Small intestine (tissue), 7 donors: ENCODE data around the gene ENDOV. TPM values are rescaled to one million over a fixed set of nuclear protein-coding genes. Genes with fewer than 3 reads are reported as not detected.
"Not testable (repeated sequence)": the region's sequence is repeated elsewhere in the genome, so short reads cannot be mapped to it uniquely, and the experiment has no call there.

Experiments used
- DNase-seq, 2 donors: peaks; one replicate each; pipeline versions ENCODE4 v3.0.0 to v3.0.0-alpha.2; 2013
- FAIRE-seq: peaks from 2 replicates; lab custom pipeline; 2012; peaks lifted over from hg19 to GRCh38; lab: Jason Lieb, UNC
- H3K27ac ChIP-seq, 3 donors: one replicate each; pipeline ENCODE4 v1.5.1; 2013; ENCODE audit warnings: low read length in 2 of 3, mild to moderate bottlenecking in 2 of 3, control low read depth in 1 of 3, inconsistent platforms in 1 of 3, low read depth in 1 of 3, moderate library complexity in 1 of 3
- H3K27me3 ChIP-seq, 3 donors: one replicate each; pipeline ENCODE4 v1.6.1; 2013; ENCODE audit warnings: low read length in 3 of 3, inconsistent platforms in 1 of 3; ENCODE audit not compliant: control insufficient read depth in 3 of 3, insufficient read depth in 3 of 3
- H3K36me3 ChIP-seq, 3 donors: one replicate each; pipeline ENCODE4 v1.6.1; 2013; ENCODE audit warnings: low read length in 3 of 3, inconsistent platforms in 1 of 3, low read depth in 1 of 3, mild to moderate bottlenecking in 1 of 3, moderate library complexity in 1 of 3; ENCODE audit not compliant: control insufficient read depth in 3 of 3, insufficient read depth in 2 of 3
- H3K4me1 ChIP-seq, 3 donors: one replicate each; pipeline ENCODE4 v1.6.1; 2013; ENCODE audit warnings: low read length in 2 of 3, inconsistent platforms in 1 of 3, low read depth in 1 of 3, mild to moderate bottlenecking in 1 of 3, moderate library complexity in 1 of 3; ENCODE audit not compliant: control insufficient read depth in 3 of 3, insufficient read depth in 2 of 3
- H3K4me3 ChIP-seq, 3 donors: one replicate each; pipeline ENCODE4 v1.5.1; 2013; ENCODE audit warnings: low read length in 3 of 3, control low read depth in 1 of 3, inconsistent platforms in 1 of 3, low read depth in 1 of 3, mild to moderate bottlenecking in 1 of 3, moderate library complexity in 1 of 3
- H3K9me3 ChIP-seq, 2 donors: one replicate each; pipeline ENCODE4 v1.6.1; 2013; ENCODE audit warnings: low read depth in 1 of 2, low read length in 1 of 2; ENCODE audit not compliant: control insufficient read depth in 2 of 2, insufficient read depth in 1 of 2
- WGBS, 3 donors: extraction: QIAGEN DNeasy Blood & Tissue Kit; methylation state at CpG; one replicate each; pipeline ENCODE4 v1.1.7; 2013; 5-methylcytosine and 5-hydroxymethylcytosine counted together
- polyA plus RNA-seq, 4 donors: library from polyadenylated mRNA; stranded (reverse) in 3 of 4; unstranded in 1 of 4; fragments of 200-250 nt in 3 of 4; fragments of 120-200 nt in 1 of 4; gene quantifications; one replicate each; pipeline versions ENCODE4 v1.2.1 to v1.2.3, GENCODE V29; 2013
- donor health status: healthy with polysubstance abuse.
- donor health status: control.
- donor health status: control.
- donor health status: Bipolar disorder and iron deficiency.
- donor health status: healthy.

The ENDOV gene
- polyA plus RNA-seq, 4 donors: 13.6 to 39.6 (median 29.1) TPM

GRCh38 chr17:80393241-80393890 is 21.6 kb upstream of the ENDOV start:
- DNase-seq (no peak), FAIRE-seq (no peak)
- Histone ChIP-seq H3K27me3 (no peaks in the 10 kb centered on the region), H3K4me1 (no peaks in the 10 kb centered on the region), H3K4me3 (no peak overlapping the region), H3K36me3 (peaks cover 18 to 67% (median 33%) of the 10 kb centered on the region in 3 donors), H3K9me3 (no peaks in the 10 kb centered on the region), H3K27ac (no peak overlapping the region)
- 74 to 88% (median 84%) methylated on average over 15 of the region's 15 CpGs for WGBS, 3 donors

- Histone ChIP-seq H3K27ac (no peak overlapping the region), H3K27me3 (no peaks in the 10 kb centered on the region), H3K4me1 (no peaks in the 10 kb centered on the region), H3K36me3 (peaks cover 18 to 61% (median 28%) of the 10 kb centered on the region in 3 donors), H3K4me3 (no peak overlapping the region), H3K9me3 (no peaks in the 10 kb centered on the region)
- WGBS, 3 donors: 82 to 93% (median 92%) methylated on average over 4 of the region's 4 CpGs
- DNase-seq: no peak
- FAIRE-seq: no peak
These were observed 21.0 kb upstream of the ENDOV start for GRCh38 chr17:80393961-80394360.

- no peaks in the 10 kb centered on the region for H3K27me3 ChIP-seq
- no peak overlapping the region for H3K27ac ChIP-seq
- no peaks in the 10 kb centered on the region for H3K9me3 ChIP-seq
- DNase-seq (no peak), FAIRE-seq (no peak)
- H3K36me3 ChIP-seq: peaks cover 18 to 53% (median 25%) of the 10 kb centered on the region in 3 donors
- 72 to 81% (median 79%) methylated on average over 11 of the region's 11 CpGs for WGBS, 3 donors
- no peaks in the 10 kb centered on the region for H3K4me1 ChIP-seq
- H3K4me3 ChIP-seq: no peak overlapping the region
These were observed 20.2 kb upstream of the ENDOV start for GRCh38 chr17:80394629-80395216.

- Histone ChIP-seq H3K9me3 (no peaks in the 10 kb centered on the region), H3K36me3 (peaks cover 14 to 45% (median 23%) of the 10 kb centered on the region in 3 donors), H3K27me3 (no peaks in the 10 kb centered on the region), H3K4me3 (no peak overlapping the region), H3K4me1 (no peaks in the 10 kb centered on the region), H3K27ac (no peak overlapping the region)
- WGBS, 3 donors: 82 to 88% (median 85%) methylated on average over 15 of the region's 15 CpGs
- DNase-seq (no peak), FAIRE-seq (no peak)
These were observed 19.4 kb upstream of the ENDOV start for GRCh38 chr17:80395402-80396151.

- 63 to 71% (median 67%) methylated on average over 8 to 9 of the region's 9 CpGs for WGBS, 3 donors
- no peak for FAIRE-seq
- Histone ChIP-seq H3K27ac (no peak overlapping the region), H3K27me3 (no peaks in the 10 kb centered on the region), H3K36me3 (peaks cover 7 to 38% (median 20%) of the 10 kb centered on the region in 3 donors), H3K4me3 (no peak overlapping the region), H3K4me1 (no peaks in the 10 kb centered on the region), H3K9me3 (no peaks in the 10 kb centered on the region)
- DNase-seq: no peak
These were observed 18.6 kb upstream of the ENDOV start for GRCh38 chr17:80396157-80397033.

- Histone ChIP-seq H3K4me1 (no peaks in the 10 kb centered on the region), H3K4me3 (no peak overlapping the region), H3K36me3 (peaks cover 6 to 34% (median 20%) of the 10 kb centered on the region in 3 donors), H3K9me3 (no peaks in the 10 kb centered on the region), H3K27me3 (no peaks in the 10 kb centered on the region), H3K27ac (no peak overlapping the region)
- no peak for FAIRE-seq
- DNase-seq: no peak
- 80 to 84% (median 81%) methylated on average over 6 of the region's 6 CpGs for WGBS, 3 donors
These were observed 18.0 kb upstream of the ENDOV start for GRCh38 chr17:80397034-80397387.

- Histone ChIP-seq H3K4me1 (no peaks in the 10 kb centered on the region), H3K27ac (no peak overlapping the region), H3K9me3 (no peaks in the 10 kb centered on the region), H3K4me3 (no peak overlapping the region), H3K27me3 (no peaks in the 10 kb centered on the region), H3K36me3 (peaks cover 6 to 28% (median 18%) of the 10 kb centered on the region in 3 donors)
- DNase-seq (no peak), FAIRE-seq (no peak)
- 81 to 87% (median 86%) methylated on average over 10 of the region's 10 CpGs for WGBS, 3 donors
These were observed 17.3 kb upstream of the ENDOV start for GRCh38 chr17:80397686-80398085.

GRCh38 chr17:80401086-80401485 is 13.9 kb upstream of the ENDOV start:
- H3K4me3 ChIP-seq, H3K27me3 ChIP-seq, DNase-seq, H3K36me3 ChIP-seq, H3K4me1 ChIP-seq, H3K9me3 ChIP-seq, H3K27ac ChIP-seq, FAIRE-seq: not testable (repeated sequence)
- 79 to 84% (median 84%) methylated on average over 9 of the region's 9 CpGs for WGBS, 3 donors
